Inferior parietal cortex (tissue), 1 donor: ENCODE data around the gene ENDOU.

Source experiments
- DNase-seq: peaks from one replicate; pipeline ENCODE4 v3.0.0-alpha.2; 2016; ENCODE audit errors: extremely low spot score

The ENDOU gene

DNA sequence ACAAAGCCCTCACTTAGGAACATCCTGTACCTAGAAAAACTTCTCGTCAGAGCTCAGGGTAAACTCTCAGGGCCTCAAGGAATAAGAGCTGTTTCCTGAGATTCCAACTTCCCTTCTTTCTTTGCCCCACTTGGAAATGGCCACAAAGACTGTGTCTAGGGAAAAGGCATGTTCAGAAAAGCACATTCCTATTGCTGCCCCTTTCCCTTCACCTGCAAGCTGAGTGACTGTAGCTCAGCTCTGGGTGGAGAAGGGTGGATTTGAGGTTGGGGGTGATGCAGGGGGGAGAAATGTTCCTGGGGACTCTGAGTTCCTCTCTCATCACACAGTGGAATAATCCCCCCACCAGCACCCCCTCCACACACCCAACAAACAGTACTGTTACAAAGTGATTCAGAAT is 6.8 kb downstream of the ENDOU start:
- DNase-seq: no peak

DNA sequence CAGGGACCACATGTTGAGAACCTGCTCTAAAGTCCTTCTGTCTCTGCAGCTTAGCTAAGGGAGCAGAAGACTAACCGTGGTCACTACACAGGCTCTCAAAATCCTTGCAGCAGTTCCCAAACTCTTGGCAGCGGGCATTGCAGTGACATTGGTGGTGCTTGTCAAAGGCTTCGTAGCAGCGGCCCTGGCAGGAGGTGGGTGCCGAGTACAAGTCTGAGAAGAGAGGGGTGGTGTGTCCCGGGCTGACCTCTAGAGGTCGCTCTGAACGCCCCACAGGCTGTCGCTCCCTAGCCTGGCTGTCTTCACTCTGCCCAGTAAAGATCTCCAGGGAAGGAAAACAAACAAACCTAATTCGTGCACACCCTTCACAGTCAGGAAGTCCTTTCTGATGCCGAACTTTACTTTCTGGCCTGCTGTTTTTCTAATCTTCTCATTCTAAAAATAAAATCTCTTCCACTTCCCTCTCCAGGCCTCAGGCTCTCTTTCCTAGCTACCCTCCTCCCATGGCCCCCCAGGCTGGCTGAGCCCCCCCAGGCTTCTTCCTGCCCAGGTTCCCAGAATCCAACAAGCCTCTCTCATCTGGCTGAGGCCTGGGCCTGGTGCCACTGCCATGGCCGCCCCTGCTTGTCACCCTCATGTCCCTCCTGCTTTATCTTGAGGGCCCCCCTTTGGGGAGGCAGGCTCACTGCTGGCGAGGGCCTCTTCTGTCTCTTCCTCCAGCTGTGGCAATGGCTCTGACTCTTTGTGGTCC is 7.7 kb downstream of the ENDOU start:
- peak; percentile 78 for DNase-seq

DNA sequence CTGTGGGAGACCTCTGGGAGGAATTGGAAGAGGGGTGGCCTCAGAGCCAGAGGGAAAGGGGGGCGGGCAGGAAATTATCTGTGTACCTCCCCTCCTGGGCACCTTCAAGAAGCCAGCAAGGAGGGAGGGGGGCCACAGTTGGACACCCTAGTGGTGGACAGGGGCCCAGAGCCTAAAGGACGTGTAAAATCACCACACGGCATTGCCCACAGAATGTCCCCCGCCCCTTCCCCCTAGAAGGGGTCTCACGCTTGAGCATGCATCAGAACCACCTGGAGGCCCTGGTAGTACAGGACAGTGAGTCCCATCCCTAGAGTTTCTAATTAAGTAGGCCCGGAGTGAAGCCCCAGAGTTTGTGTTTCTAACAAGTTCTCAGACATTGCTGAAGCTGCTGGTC is 8.2 kb downstream of the ENDOU start:
- DNase-seq: no peak

DNA sequence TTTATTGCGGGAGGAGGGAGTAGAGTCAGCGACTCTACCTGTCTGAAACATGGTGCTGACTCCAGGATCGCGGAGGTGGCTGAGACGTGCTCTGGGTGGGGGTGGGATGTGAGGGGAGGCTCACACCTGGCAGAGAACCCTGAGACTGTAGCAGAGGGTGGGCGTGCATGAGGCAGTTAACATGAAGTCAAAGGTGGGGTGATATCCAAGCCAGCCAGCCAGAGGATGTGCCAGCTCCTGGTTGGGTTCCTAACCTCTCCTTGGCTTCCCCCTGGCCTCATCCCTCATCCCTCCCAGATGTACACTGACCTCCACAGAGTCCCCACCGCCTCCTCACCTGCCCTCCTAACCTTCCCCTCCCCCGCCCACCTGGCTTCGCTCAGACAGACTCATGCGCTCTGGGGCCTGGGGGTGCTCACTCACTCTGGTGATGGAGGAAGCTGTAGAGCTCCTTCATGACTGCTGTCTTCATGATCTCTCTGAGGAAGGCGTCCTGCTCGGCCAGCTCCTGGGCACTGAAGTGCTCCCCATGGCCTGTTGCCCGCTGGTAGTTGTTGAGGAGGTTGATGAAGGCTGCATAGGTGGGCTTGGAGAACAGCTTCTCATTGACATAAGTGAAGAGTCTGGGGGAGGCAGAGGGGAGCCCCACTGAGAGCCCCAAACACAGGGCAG is 9.3 kb downstream of the ENDOU start:
- no peak for DNase-seq

DNA sequence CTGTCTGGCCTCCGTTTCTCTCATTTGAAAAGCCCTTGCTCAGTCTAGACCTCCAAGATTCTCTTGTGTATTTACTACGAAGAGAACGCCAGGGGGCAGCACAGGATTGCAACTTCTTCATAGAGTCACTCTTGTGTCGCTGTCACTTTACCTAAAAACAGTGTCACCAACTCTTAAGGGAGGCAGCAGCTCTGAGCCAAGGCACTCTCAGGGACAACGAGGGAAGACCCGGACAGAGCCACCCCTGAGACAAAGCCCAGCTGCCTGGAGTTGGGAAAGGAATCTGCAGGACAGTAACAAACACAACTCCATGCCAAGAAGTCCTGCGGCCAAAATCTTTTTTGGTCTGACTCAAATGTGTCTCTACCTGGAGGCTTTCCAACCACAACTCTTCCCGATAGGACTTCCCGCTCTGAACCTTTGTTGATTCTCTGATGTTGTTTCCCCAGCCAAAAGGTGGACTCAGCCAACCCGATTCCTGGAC is 9.9 kb downstream of the ENDOU start:
- peak; percentile 96 for DNase-seq

DNA sequence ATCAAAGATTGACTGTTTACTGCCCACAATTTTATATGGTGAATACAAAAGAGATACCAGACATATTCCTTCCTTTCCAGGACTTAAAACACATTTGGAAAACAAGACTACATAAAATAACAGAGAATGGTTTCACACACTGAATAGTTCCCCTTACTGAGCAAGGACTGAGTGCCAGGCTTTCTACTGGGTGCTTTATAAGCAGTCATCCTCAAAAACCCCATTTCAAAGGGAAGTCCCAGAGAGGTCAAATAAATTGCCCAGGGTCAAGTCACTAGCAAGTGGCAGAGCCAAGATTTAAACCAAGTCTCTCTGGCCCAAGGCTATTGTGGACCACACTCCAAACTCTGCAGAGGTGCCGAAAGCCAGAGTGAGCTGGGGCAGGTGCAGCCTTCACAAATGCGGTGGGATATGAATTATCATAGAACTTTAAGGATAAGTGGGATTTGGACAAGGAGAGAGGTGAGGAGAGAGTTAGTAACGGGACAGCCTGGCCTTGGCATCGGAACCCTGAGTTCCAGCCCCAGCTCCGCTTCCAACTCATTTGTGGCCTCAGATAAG is 10.4 kb downstream of the ENDOU start:
- DNase-seq: no peak

DNA sequence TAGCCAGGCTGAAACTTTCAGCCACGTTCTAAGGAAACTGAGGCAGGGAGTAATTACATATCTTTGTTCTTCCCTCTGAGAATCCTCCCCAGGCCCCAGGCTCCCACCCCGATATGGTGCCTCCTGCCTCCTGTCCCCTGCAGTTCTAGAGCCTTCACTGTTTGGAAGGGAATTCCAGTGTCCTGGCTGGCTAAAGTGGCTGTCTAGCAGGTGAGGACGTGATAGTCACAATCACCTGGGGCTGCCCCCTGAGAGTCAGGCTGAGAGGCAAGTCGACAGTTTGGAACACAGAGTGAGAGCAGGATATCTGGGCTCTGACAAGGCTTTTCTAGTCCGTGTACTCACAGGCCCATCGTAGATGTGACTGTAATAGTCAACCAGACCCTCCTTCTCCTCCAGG is 13.1 kb downstream of the ENDOU start:
- no peak for DNase-seq

DNA sequence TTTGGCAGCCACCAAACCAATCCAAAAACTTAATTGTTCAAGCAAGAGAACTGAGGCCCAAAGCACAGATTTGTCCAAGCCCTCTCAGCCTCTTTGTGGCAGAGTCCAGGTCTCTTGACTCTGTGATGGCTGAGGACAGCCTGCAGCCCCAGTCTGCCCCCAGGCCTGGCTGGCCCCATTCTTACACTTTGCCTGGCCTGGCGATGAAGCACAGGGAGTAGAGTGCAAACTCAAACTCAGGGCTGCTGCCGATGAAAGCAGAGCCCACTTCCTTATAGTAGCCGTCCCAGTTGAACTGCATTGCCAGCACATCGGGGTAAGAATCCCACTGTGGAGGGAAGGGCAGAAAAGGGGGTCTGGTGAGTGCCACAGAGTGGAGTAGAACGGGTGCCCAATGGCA is 13.8 kb downstream of the ENDOU start:
- no peak for DNase-seq

DNA sequence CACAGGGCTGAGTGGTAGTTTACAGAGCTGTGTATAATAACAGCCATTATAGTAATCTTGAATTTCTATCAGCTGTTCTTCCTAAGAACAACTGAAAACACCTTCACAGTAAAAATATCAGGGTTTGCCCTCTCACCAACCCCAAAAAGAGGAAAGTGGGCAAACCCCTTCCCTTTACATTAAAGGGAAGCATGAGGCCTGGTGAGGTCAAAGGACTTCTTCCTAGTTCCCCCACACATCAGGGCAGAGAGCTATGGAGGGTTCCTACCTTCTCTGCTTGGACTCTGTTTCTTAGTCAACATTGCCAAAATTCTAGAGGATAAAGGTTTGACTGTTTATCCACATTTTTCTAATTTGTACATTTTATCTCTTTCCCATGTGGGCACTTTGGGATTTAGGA is 15.0 kb downstream of the ENDOU start:
- DNase-seq: no peak

DNA sequence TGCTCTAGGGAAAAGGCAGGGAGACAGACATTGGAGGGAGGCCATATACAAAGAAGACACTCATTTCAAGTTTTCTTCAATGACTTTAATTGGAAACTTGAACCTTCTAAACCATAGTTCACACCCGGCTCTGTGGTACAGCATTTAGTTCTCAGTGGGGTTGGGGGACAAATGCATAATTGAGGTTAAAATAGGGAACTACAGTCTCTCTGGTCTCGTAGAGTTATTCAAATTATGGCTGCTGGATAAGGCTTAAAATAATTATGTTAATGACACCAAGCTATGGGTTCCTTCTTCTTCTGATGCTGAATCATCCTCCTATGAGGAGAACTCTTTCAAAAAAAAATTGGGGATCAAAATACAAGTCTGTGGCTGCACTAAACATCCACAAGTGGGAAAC is 15.6 kb downstream of the ENDOU start:
- no peak for DNase-seq

DNA sequence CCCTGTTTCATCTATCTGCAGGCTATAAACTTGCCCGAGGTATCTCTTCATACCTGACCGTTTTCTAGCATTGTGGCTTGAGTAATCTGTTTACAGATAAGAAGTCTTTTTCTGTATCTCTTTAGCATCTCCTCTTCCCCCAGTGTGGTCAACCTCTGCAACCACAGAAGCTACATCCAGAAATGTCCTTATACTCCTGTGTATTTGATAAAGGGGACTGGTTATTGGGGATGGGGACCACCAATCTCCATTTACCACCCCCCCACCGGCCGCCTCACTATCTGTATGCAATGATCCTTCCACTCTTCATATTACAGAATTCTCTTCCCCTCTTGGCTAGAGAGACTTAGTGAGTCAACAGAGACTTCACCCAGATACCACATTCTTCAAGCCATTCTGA is 16.1 kb downstream of the ENDOU start:
- no peak for DNase-seq

DNA sequence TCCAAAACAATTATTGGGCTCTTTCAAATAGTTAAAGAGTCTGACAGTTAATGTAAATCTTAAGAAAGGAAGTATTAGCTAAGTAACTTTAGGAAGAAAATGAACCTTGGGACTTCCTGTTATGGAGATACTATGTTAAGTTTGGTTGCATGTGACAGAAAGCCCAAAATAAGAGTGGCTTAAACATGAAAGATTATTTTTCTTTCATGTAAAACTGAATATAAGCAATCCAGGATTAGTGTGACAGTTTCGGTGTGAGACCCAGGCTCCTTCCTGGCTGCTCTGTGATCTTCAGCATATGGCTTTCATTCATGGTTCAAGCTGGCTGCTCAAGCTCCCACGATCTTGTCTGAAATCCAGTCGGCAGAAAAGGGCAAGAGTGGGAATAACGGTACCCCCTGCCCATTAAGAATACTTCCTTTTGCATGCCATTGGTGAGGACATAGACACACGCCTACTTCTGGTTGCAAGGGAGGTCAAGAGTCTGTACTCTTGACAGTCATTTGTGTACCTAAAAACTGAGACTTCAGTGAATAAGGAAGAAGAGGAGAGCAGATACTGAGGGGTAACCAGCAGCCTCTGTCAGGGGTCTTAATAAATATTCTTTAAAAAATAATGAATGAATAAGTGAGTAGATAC is 17.3 kb downstream of the ENDOU start:
- no peak for DNase-seq

DNA sequence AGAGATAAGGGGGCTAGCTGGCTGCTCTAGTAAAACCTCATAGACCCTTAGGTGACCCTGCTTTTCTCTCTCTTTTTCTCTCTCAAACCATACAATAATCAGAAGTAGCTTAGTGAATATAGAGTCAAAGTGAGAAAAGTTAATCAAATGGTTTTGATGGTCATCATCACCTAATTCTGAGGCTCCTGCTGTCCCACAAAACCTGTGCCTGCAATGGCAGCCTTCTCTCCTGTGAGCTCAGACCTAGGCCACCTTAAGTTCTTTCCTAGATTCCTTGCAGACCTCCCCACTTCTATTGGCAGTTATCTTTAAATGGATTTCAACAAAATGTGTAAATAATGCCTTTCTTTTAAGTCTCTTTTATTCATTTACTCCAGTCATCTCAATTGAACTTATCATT is 17.9 kb downstream of the ENDOU start:
- no peak for DNase-seq

DNA sequence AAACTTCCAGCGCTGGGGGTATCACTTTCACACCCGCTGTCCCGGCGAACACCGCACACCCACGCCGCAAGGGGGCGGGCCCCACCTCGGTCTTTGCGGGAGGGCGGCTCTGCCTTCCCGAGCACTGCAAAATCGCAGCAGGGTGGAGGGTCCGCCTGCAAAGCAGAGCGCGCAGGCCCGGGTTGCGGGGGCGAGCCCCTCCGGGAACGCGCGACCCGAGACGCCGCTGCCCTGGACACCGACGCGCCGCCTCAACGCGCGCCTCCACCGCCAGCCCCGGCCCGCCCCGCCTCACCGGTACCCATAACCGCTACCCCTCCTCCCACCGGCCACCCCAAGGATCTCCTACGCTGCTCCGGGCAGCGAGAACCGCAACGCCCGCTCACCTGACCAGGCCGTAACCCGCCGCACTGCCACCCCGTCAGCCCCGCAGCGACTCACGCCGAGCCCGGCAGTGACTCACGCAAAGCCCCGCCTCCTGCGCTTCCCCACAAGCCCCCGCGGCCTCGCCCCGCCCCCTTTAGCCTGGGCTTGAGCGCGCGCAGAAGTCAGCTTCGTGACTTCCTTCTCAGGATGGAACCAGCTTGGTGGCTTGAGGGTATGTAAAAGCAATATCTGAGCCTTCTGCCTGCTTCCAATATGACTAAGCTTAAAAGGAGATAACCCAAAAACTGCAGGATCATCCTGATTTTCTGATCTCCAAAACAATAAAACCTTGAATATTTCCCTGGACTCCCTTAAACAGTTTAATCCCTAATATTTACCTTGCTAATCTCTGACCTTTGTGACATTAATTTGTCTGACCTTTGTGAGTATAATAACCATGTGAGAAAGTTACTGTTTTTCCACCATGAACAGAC is 19.5 kb downstream of the ENDOU start, which contains the start of gene RPAP3:
Gene RPAP3, minus strand, starts transcription at position 465 of the 860 bp plus-strand sequence. CDS start 3,190 bp downstream, outside the sequence.
- peak; percentile 92 for DNase-seq

DNA sequence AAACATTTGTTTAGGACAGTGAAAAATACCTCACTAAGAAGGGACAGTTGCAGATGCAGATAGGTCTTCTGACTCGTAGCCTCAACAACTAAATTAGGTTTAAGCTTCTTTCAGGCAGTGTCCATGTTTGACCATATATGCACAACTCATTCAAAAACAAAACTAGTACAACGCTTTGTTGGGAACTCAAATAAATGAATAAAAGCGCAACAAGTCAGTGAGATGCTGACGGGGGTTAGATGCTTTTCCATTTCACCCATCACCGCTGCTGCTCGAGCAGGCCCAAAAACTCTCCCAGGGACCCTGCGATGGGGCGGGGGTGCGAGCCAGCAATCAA is 20.1 kb downstream of the ENDOU start:
- DNase-seq: no peak

DNA sequence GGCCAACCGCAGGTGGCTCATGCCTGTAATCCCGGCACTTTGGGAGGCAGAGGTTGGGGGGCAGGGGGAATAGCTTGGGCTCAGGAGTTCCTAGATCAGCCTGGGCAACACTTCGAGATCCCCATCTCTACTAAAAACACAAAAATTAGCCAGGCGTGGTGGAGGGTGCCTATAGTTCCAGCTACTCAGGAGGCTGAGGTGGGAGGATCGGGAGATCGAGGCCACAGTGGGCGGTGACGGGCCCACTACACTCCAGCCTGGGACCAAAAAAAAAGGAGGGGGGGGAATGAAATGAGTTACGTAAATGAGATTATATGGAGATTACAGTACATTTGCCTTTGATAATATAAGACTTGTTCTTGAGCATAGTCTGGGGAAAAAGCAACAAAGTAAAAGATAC is 20.6 kb downstream of the ENDOU start:
- DNase-seq: no peak

DNA sequence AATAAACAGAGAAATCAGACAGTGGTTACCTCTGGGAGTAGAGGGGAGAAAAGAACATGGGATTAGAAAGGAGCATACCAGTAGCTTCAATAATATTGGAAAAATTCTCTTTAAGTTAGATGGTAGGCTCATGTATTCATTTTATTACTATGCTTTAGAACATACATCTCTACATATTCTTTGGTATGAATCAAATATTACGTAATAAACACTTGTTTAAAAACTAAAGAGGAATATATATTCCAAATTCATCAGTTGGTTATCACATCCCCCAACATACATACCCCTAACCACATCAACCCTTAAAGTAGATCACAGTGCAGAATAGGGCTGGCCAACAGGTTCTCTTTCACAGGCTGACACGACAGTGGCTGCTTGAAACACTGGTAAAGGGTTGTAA is 25.0 kb downstream of the ENDOU start:
- no peak for DNase-seq

DNA sequence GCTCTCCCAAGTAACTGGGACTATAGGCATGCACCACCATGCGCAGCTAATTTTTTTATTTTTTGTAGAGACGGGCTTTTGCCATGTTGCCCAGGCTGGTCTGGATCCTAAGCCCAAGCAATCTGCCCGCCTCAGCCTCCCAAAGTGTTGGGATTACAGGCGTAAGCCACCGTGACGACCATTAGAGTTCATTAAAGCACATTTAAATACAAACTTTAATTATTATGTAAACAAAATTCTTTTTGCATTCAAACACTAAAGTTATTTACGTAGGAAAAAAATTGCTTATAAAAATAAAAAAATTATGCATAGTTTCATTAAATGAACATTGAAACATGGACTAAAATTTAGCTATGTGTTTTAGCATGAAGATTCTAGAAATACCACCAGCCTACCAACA is 26.7 kb downstream of the ENDOU start:
- DNase-seq: no peak

DNA sequence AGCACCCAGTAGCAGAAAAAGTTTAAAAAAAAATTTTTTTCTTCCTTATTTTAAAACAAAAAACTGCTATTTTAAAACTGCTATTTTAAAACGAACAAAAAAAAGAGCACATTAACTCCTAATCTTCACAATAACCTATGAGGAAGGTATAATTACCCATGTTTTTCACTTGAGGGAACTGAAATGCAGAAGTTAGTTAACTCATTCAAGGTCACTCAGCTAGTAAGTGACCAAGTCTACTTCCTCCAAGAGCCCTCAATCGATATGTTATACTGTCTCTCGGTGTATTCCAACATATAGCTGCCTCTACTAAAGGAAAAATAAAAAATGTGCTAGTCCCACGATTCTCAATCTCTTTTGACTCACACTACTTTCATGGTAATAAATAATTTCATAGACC is 27.2 kb downstream of the ENDOU start:
- DNase-seq: no peak

DNA sequence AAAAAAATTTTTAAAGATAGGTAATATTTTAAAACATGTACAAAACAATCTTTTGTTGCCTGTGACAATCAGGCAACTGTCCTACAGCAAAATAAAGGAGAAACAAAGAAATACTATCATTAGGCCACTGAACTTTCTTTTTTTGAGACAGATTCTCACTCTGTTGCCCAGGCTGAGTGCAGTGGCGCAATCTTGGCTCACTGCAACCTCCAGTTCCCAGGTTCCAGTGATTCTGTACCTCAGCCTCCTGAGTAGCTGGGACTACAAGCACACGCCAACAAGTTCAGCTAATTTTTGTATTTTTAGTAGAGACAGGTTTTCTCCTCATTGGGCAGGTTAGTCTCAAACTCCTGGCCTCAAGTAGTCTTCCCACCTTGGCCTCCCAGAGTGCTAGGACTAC is 36.1 kb downstream of the ENDOU start:
- no peak for DNase-seq

DNA sequence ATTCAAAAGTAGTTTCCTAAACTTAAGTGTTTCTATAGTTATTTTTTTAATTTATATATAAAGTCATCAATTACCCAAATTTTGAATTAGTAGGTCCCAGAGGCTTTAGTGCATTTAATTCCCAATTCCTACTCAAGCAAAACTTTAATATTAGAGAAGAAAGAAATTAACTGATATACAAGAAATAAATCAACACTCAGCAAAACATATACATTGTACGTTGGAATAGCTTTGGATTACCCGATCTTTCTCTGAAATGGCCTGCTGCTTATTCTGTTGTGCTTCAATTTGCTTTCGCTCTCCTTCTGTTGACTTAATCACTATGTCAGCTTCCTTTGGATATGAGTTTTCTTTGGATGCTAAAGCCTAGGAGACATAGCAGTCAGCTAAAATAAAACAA is 37.7 kb downstream of the ENDOU start:
- DNase-seq: no peak
